OCI-LY1 (cell line): ENCODE measurements around the gene ELFN1.

ENCODE experiments used
- CTCF ChIP-seq: fragments of 200-600 bp; sonication (generic), shearing (Covaris generic); IDR thresholded peaks from 2 replicates; pipeline ENCODE4 v1.5.1; 2017; ENCODE audit warnings: mild to moderate bottlenecking, antibody characterized with exemption, low read length, moderate library complexity, mixed read lengths
- EZH2 ChIP-seq: fragments of 200-600 bp; sonication (generic), shearing (Covaris generic); IDR thresholded peaks from 2 replicates; pipeline ENCODE4 v1.8.0; 2017; ENCODE audit warnings: borderline replicate concordance, mixed run types, mild to moderate bottlenecking, antibody characterized with exemption, low read length, moderate library complexity, mixed read lengths

- TF ChIP-seq CTCF (no peak), EZH2 (no peak)
Measured at GRCh38 chr7:1710936-1711335, 40.9 kb downstream of the ELFN1 start.
